LHCN-M2 (cell line): ENCODE measurements around the gene TCF4. TPM values are rescaled to one million over a fixed set of nuclear protein-coding genes. Genes with fewer than 3 reads are reported as not detected.

Source experiments
- DNase-seq: peaks from one replicate; pipeline ENCODE4 v3.0.0-alpha.2; 2012; ENCODE audit warnings: low read depth
- total RNA-seq: library from RNA; depleted of rRNA; stranded (reverse); fragments of >200 nt; gene quantifications from 2 replicates; pipeline ENCODE4 v1.2.3, GENCODE V29; 2014

TCF4 gene
- total RNA-seq, 1 experiment from 2014 or later: 33.0 TPM

GRCh38 chr18:55353806-55354205 is 234.2 kb downstream of the TCF4 start:
- no peak for DNase-seq

- DNase-seq: no peak
Measured at GRCh38 chr18:55353391-55353790, 234.6 kb downstream of the TCF4 start.

GRCh38 chr18:55351980-55352714 is 235.8 kb downstream of the TCF4 start:
- no peak for DNase-seq

- DNase-seq: no peak
Measured at GRCh38 chr18:55351241-55351691, 236.7 kb downstream of the TCF4 start.

GRCh38 chr18:55349685-55350084 is 238.3 kb downstream of the TCF4 start:
- no peak for DNase-seq

GRCh38 chr18:55346961-55347740 is 240.8 kb downstream of the TCF4 start:
- no peak for DNase-seq

GRCh38 chr18:55346387-55346786 is 241.6 kb downstream of the TCF4 start:
- no peak for DNase-seq

GRCh38 chr18:55345103-55345950 is 242.7 kb downstream of the TCF4 start:
- no peak for DNase-seq

- DNase-seq: peak; percentile 44
Measured at GRCh38 chr18:55343396-55344073, 244.5 kb downstream of the TCF4 start.

GRCh38 chr18:55340998-55341397 is 247.0 kb downstream of the TCF4 start:
- no peak for DNase-seq

GRCh38 chr18:55339990-55340389 is 248.0 kb downstream of the TCF4 start:
- DNase-seq: no peak

GRCh38 chr18:55338978-55339650 is 248.9 kb downstream of the TCF4 start:
- DNase-seq: no peak

GRCh38 chr18:55337908-55338521 is 250.0 kb downstream of the TCF4 start:
- no peak for DNase-seq

GRCh38 chr18:55337138-55337537 is 250.9 kb downstream of the TCF4 start:
- DNase-seq: no peak

GRCh38 chr18:55336438-55337100 is 251.4 kb downstream of the TCF4 start:
- no peak for DNase-seq

- DNase-seq: no peak
Measured at GRCh38 chr18:55334875-55335274, 253.1 kb downstream of the TCF4 start.

GRCh38 chr18:55331301-55331700 is 256.7 kb downstream of the TCF4 start:
- DNase-seq: no peak

- DNase-seq: peak; percentile 86
Measured at GRCh38 chr18:55328301-55328700, 259.7 kb downstream of the TCF4 start.

GRCh38 chr18:55327454-55327853 is 260.5 kb downstream of the TCF4 start:
- DNase-seq: no peak

GRCh38 chr18:55326134-55326533 is 261.9 kb downstream of the TCF4 start:
- no peak for DNase-seq
